DOHH2 (cell line): ENCODE data around the gene ETFDH.
"Not testable (repeated sequence)": the region's sequence is repeated elsewhere in the genome, so short reads cannot be mapped to it uniquely, and the experiment has no call there.

Experiments
- H3F3A ChIP-seq: fragments of 200-600 bp; sonication (generic), shearing (Covaris generic); 2 replicates; pipeline ENCODE4 v1.6.0; 2016; ENCODE audit warnings: antibody characterized with exemption, mild to moderate bottlenecking; ENCODE audit not compliant: control insufficient read depth, insufficient read depth
- H3K27ac ChIP-seq: fragments of 200-600 bp; sonication (generic); 2 replicates; pipeline ENCODE4 v1.5.1; 2014; ENCODE audit warnings: low read depth, mild to moderate bottlenecking, low read length, moderate library complexity
- H3K27me3 ChIP-seq: fragments of 200-600 bp; sonication (generic); 2 replicates; pipeline ENCODE4 v1.6.1; 2014; ENCODE audit warnings: mild to moderate bottlenecking, low read length, mixed read lengths; ENCODE audit not compliant: control insufficient read depth
- H3K36me3 ChIP-seq: fragments of 200-600 bp; sonication (generic); 2 replicates; pipeline ENCODE4 v1.6.1; 2014; ENCODE audit warnings: mild to moderate bottlenecking, low read length, moderate library complexity, mixed read lengths; ENCODE audit not compliant: control insufficient read depth
- H3K4me1 ChIP-seq: fragments of 200-600 bp; sonication (generic); 2 replicates; pipeline ENCODE4 v1.6.1; 2014; ENCODE audit warnings: mild to moderate bottlenecking, low read length, mixed read lengths; ENCODE audit not compliant: control insufficient read depth
- H3K4me2 ChIP-seq: fragments of 200-600 bp; sonication (generic); 2 replicates; pipeline ENCODE4 v1.6.0; 2014; ENCODE audit warnings: mild to moderate bottlenecking, low read length, moderate library complexity
- H3K4me3 ChIP-seq: fragments of 200-600 bp; sonication (generic); 2 replicates; pipeline ENCODE4 v1.5.1; 2014; ENCODE audit warnings: mild to moderate bottlenecking, low read length, mixed read lengths
- H3K79me2 ChIP-seq: fragments of 200-600 bp; sonication (generic); 2 replicates; pipeline ENCODE4 v1.6.1; 2014; ENCODE audit warnings: mild to moderate bottlenecking, low read length, mixed read lengths; ENCODE audit not compliant: control insufficient read depth
- H3K9me2 ChIP-seq: fragments of 200-600 bp; sonication (generic); replicated peaks from 2 replicates; pipeline ENCODE4 v1.6.1; 2014; ENCODE audit warnings: mild to moderate bottlenecking, low read length, mixed read lengths; ENCODE audit not compliant: control insufficient read depth
- H3K9me3 ChIP-seq: fragments of 200-600 bp; sonication (generic); 2 replicates; pipeline ENCODE4 v1.6.1; 2014; ENCODE audit warnings: antibody characterized with exemption, low read length, mixed read lengths; ENCODE audit not compliant: control insufficient read depth, insufficient read depth
- H4K20me1 ChIP-seq: fragments of 200-600 bp; sonication (generic); 2 replicates; pipeline ENCODE4 v1.6.0; 2014; ENCODE audit warnings: low read depth, mild to moderate bottlenecking, antibody characterized with exemption, low read length, moderate library complexity; ENCODE audit not compliant: control insufficient read depth, insufficient read depth
- EZH2phosphoT487 ChIP-seq: fragments of 200-600 bp; sonication (generic); IDR thresholded peaks from 2 replicates; pipeline ENCODE4 v1.6.1; 2017; ENCODE audit warnings: borderline replicate concordance, mild to moderate bottlenecking, antibody characterized with exemption, low read length, moderate library complexity, mixed read lengths
- TF ChIP-seq, protein P1 (sequence below): fragments of 200-600 bp; sonication (generic); IDR thresholded peaks from one replicate; pipeline ENCODE4 v1.5.1; 2014; ENCODE audit warnings: antibody characterized with exemption, mild to moderate bottlenecking, low read depth, low read length; ENCODE audit not compliant: poor library complexity, severe bottlenecking

ETFDH gene

GRCh38 chr4:158750379-158750778, 78.3 kb downstream of the ETFDH start:
- no peak overlapping the region for H3K4me3 ChIP-seq
- H3K9me2 ChIP-seq: no peaks in the 10 kb centered on the region
- no peaks in the 10 kb centered on the region for H3F3A ChIP-seq
- no peaks in the 10 kb centered on the region for H3K9me3 ChIP-seq
- peaks cover 4% of the 10 kb centered on the region; the same call in 1 of the 2 replicates for H3K27me3 ChIP-seq
- H3K36me3 ChIP-seq: no peaks in the 10 kb centered on the region
- H4K20me1 ChIP-seq: no peaks in the 10 kb centered on the region
- TF ChIP-seq, protein P1, sequence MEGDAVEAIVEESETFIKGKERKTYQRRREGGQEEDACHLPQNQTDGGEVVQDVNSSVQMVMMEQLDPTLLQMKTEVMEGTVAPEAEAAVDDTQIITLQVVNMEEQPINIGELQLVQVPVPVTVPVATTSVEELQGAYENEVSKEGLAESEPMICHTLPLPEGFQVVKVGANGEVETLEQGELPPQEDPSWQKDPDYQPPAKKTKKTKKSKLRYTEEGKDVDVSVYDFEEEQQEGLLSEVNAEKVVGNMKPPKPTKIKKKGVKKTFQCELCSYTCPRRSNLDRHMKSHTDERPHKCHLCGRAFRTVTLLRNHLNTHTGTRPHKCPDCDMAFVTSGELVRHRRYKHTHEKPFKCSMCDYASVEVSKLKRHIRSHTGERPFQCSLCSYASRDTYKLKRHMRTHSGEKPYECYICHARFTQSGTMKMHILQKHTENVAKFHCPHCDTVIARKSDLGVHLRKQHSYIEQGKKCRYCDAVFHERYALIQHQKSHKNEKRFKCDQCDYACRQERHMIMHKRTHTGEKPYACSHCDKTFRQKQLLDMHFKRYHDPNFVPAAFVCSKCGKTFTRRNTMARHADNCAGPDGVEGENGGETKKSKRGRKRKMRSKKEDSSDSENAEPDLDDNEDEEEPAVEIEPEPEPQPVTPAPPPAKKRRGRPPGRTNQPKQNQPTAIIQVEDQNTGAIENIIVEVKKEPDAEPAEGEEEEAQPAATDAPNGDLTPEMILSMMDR: no peak
- no peak for TF ChIP-seq EZH2phosphoT487
- no peak overlapping the region for H3K4me2 ChIP-seq
- no peak overlapping the region for H3K27ac ChIP-seq
- no peaks in the 10 kb centered on the region for H3K79me2 ChIP-seq
- no peaks in the 10 kb centered on the region for H3K4me1 ChIP-seq

- no peaks in the 10 kb centered on the region for H3F3A ChIP-seq
- no peaks in the 10 kb centered on the region for H3K9me2 ChIP-seq
- TF ChIP-seq EZH2phosphoT487: no peak
- TF ChIP-seq, protein P1: no peak
- H3K4me3 ChIP-seq: no peak overlapping the region
- H3K27me3 ChIP-seq: peaks cover 8% of the 10 kb centered on the region; the same call in 1 of the 2 replicates
- H3K4me2 ChIP-seq: no peak overlapping the region
- H3K4me1 ChIP-seq: no peaks in the 10 kb centered on the region
- no peak overlapping the region for H3K27ac ChIP-seq
- H3K79me2 ChIP-seq: no peaks in the 10 kb centered on the region
- no peaks in the 10 kb centered on the region for H3K9me3 ChIP-seq
- H3K36me3 ChIP-seq: no peaks in the 10 kb centered on the region
- no peaks in the 10 kb centered on the region for H4K20me1 ChIP-seq
Measured at GRCh38 chr4:158754385-158755180, 82.5 kb downstream of the ETFDH start.

- not testable (repeated sequence) for H3K27ac ChIP-seq, H3K9me2 ChIP-seq, H3K4me1 ChIP-seq, H3K4me3 ChIP-seq, H3K36me3 ChIP-seq, H3K27me3 ChIP-seq, H3K4me2 ChIP-seq, H4K20me1 ChIP-seq, H3F3A ChIP-seq, H3K79me2 ChIP-seq, H3K9me3 ChIP-seq
Measured at GRCh38 chr4:158755819-158756218, 83.7 kb downstream of the ETFDH start.

- Histone ChIP-seq H4K20me1 (no peaks in the 10 kb centered on the region), H3K79me2 (no peaks in the 10 kb centered on the region), H3F3A (no peaks in the 10 kb centered on the region), H3K4me2 (no peak overlapping the region), H3K36me3 (no peaks in the 10 kb centered on the region), H3K27me3 (peaks cover 6% of the 10 kb centered on the region; the same call in 1 of the 2 replicates), H3K9me2 (no peaks in the 10 kb centered on the region), H3K9me3 (no peaks in the 10 kb centered on the region), H3K27ac (no peak overlapping the region), H3K4me3 (no peak overlapping the region), H3K4me1 (no peaks in the 10 kb centered on the region)
- TF ChIP-seq EZH2phosphoT487: no peak
- TF ChIP-seq, protein P1: no peak
Measured at GRCh38 chr4:158756588-158756987, 84.5 kb downstream of the ETFDH start.
